NCI-H226 (cell line): Measurements from ENCODE around the gene TTC21A.
A peak's percentile ranks its signal among the peaks of the same experiment; 100 is the strongest.
"Not testable (repeated sequence)": the region's sequence is repeated elsewhere in the genome, so short reads cannot be mapped to it uniquely, and the experiment has no call there.

ENCODE experiments used
- DNase-seq: peaks from one replicate; pipeline ENCODE4 v3.0.0-alpha.2; 2015

Gene TTC21A, protein sequence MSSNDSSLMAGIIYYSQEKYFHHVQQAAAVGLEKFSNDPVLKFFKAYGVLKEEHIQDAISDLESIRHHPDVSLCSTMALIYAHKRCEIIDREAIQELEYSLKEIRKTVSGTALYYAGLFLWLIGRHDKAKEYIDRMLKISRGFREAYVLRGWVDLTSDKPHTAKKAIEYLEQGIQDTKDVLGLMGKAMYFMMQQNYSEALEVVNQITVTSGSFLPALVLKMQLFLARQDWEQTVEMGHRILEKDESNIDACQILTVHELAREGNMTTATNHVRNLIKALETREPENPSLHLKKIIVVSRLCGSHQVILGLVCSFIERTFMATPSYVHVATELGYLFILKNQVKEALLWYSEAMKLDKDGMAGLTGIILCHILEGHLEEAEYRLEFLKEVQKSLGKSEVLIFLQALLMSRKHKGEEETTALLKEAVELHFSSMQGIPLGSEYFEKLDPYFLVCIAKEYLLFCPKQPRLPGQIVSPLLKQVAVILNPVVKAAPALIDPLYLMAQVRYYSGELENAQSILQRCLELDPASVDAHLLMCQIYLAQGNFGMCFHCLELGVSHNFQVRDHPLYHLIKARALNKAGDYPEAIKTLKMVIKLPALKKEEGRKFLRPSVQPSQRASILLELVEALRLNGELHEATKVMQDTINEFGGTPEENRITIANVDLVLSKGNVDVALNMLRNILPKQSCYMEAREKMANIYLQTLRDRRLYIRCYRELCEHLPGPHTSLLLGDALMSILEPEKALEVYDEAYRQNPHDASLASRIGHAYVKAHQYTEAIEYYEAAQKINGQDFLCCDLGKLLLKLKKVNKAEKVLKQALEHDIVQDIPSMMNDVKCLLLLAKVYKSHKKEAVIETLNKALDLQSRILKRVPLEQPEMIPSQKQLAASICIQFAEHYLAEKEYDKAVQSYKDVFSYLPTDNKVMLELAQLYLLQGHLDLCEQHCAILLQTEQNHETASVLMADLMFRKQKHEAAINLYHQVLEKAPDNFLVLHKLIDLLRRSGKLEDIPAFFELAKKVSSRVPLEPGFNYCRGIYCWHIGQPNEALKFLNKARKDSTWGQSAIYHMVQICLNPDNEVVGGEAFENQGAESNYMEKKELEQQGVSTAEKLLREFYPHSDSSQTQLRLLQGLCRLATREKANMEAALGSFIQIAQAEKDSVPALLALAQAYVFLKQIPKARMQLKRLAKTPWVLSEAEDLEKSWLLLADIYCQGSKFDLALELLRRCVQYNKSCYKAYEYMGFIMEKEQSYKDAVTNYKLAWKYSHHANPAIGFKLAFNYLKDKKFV (N-terminal part only)

DNA sequence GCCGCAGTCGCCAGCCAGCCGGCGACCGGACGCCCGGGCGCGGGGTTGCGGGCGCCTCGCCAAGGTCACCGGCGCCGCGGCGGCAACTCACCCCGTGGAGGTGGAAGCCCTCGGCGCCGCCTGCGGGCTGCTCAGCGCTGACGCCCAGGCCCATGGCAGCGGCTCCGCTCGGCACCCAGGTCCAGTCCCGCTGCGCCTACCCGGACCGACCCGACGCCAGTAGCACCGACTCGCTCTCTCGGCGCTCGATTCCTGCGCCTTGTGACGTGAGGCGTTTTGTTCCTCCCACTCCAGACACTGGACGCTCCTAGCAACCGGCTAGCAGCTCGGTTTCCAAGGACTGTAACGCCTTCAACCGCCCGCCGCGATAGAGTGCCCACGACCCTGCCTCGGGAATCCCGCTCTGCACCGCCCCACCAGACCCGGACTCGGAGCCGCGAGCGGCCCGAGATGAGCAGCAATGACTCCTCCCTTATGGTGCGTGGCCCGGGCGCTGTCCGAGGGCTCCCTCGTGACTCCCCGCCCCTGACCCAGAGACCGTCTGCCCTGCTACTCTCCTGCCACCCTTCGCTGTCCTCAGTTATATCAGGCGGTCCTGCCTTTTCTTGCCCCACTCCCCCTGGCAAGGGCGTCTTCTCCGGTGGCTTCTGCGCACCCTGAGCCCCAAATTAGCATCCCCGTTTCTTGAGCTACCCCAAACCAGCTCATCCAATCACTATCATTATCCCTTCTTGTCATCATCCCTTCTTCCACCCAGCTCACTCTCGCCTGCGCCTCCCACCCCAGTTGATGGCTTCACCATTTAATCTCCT, at the start of gene TTC21A, which contains the start of gene GORASP1:
Gene TTC21A, plus strand, starts transcription at position 293 of the 812 bp plus-strand sequence. Its CDS starts 158 bp downstream, at position 451.
Gene GORASP1, minus strand, starts transcription at position 240 of the 812 bp plus-strand sequence. Its CDS starts 86 bp downstream, at position 154.
- DNase-seq: peak; percentile 87

DNA sequence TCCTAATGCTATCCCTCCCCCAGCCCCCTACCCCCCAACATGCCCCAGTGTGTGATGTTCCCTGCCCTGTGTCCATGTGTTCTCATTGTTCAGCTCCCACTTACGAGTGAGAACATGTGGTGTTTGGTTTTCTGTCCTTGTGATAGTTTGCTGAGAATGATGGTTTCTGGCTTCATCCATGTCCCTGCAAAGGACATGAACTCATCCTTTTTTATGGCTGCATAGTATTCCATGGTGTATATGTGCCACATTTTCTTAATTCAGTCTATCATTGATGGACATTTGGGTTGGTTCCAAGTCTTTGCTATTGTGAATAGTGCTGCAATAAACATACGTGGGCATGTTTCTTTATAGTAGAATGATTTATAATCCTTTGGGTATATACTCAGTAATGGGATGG, 46.3 kb upstream of the TTC21A start:
- DNase-seq: not testable (repeated sequence)

DNA sequence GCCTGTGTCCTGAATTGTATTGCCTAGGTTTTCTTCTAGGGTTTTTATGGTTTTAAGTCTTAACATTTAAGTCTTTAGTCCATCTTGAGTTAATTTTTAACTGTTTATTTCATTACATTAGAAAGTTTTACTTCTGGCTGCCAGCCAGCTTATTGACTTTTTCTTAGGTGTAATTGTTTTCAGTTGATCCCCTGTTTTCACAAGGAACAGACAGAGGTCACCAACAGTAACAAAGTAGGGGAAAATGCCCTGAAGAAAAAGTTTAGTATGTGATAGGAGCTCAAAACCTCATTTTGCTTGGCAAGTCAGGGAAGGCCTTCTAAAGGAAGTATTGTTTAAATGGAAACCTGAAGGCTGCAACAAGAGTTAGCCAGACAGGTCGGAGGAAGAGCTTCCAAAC, 45.3 kb upstream of the TTC21A start:
- DNase-seq: no peak

DNA sequence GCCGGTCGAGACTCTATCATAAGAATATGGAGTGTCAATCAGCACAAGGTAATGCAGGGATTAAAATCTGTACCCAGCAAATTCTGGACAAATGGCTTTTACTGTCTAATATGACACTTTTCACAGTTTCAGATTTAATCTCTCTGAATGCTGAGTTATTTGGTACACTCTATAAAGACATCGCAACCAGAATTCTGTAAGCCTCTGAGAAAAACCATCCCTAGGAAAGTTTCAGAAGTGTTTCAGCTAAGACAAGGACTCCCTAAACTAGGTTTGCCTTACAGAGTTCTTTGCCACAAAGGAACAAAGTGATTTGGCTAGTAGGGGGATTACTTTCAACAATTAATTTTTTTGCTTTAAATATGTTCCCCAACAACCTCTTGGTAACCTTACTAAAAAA, 44.3 kb upstream of the TTC21A start:
- DNase-seq: no peak

DNA sequence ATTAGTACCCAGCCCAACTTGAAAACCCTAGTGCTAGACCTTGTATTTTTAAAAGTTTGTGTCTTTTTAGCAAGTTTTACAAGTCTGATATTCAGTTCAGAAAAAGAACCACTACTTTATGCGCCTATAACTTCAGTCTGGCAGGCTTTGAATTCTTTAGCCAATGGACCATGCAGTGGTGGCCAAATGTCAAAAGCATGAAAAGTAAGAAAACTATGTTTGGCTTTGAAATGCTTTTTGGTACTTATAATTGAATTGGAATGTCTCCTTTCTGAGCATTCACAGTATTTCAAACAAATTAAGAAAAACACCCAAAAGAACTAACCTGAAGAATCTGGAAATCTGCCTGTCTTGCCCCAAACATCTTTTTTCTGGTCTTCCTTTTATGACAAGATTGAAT, 42.8 kb upstream of the TTC21A start:
- no peak for DNase-seq

DNA sequence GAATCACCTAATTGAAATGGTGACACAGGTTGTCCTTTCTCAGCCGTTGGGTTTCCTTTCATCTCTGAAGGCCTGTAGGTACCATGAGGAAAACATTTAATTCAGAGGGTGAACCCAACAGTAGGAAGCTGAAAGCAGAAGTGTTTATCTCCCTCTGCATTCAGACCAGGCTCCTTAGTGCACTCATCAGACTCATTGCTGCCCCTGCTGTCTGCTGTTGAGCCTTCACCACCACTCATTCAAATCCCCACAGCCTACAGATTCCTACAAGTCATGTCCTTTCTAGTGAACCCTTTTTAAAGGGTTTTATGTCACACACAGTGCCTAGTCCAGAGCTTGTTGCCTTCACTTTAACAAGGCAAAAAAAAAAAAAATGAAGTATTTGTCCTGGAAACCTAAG, 42.3 kb upstream of the TTC21A start:
- DNase-seq: peak; percentile 30

DNA sequence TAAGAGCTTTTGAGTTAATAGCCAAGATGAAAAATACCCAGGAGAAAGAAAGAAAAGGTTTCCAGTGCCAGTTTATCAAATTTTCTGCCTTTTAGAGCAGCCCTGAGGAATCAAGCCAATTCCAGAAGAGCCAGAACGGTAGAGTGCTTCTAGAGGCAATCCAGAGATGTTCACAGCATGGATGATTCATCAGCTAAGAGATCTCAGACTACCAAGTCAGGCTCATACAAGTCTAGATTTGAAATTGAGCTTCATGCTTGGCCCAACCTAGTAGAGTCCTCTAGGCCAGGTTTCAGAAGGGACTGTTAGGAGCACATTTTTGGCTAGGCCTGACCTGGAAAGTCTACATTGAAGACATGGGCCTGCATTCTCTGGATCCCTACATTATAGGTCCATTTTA, 40.2 kb upstream of the TTC21A start:
- no peak for DNase-seq

DNA sequence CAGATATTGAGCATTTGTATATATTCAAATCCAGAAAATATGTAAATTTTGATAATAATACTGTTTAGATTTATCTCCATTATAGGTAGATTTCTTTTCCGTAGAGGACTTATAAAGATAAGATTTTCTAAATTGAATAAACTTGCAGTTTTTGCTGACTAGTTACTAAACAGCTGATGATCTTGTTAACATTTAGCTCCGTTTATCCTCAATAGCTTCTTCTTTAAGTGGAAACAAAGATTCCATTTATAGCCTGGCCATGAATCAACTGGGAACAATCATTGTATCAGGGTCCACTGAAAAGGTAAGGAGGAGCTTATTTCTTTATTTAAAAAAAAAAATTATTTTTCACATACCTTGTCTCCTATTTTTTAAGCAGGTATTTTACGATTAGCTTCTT, 38.9 kb upstream of the TTC21A start:
- no peak for DNase-seq

DNA sequence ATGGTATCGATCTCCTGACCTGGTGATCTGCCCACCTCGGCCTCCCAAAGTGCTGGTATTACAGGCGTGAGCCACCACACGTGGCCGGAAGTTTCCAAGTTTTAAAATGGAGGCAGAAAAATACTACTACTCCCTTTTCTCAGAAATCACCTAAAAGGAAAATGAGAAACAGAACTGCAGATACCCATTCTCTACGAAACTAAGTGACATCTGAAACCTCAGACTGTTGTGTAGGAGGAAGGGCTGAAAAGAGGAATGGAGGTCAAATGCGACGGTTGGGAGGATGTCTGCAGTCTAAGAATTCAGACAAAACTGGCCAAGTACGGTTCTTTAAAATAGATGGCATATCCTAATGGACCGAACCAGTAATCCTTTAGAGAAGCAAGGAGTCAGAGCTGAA, 31.6 kb upstream of the TTC21A start:
- DNase-seq: no peak

DNA sequence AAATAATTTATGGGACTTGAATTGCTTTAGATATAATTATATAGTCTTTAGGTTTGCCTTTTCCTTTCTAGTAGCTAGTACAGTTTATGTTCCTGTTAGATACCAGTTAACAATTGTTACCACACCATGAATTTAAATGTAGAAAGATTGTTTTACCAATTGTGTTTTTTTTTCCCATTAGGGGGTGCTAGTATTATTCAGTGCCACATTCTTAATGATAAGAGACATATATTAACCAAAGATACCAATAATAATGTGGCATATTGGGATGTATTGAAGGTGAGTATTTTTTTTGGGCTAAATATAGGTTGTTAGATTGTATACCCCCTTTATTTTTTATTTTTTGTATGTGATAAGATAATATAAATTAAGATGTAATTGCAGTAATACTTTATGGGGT, 27.9 kb upstream of the TTC21A start:
- no peak for DNase-seq

DNA sequence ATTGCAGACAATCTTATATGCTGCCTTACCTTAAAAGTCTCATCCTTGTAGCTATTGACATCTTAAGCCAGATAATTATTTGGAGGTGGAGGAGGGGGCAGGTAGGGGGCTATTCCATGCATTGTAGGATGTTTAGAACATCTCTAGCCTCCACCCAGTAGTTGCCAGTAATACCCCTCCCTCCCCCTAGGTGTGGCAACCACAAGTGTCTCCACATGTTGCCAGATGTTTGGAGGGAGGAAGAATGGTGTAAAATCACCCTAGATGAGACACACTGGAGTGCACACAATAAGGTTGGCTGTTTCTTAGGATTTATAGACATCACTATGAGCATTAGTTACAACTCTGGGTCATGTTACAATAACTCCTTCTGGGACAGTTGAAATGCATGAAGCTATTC, 27.5 kb upstream of the TTC21A start:
- no peak for DNase-seq

DNA sequence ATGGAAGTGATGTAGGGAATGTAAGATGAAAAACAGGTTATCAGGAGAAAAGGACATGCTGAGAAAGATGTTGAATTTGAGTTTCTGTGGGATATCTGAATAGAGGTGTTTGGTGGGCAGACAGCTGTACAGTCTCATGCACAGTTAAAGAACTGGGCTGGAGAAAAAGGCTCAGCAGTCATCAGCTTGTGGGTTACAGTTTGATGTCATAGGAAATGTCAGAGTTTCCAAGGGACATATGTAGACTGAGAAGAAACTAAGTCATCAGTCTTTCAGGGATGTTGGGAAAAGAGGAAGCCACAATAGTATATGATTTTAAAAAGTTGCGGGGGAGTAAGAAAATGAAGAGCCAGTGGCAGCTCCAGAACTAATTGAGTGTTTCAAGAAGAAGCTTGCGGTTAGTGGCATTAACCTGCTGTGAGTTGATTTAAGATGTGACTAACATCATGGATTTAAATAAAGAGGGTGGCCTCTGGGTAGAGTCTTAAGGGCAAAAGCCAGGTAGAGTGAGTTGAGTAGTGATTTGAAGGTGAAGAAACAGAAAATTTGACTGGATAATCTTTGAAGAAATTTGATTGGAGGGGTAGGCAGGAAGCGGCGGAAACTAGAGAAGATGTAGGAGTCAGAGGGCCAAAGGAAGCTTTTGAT, 24.7 kb upstream of the TTC21A start:
- DNase-seq: no peak

DNA sequence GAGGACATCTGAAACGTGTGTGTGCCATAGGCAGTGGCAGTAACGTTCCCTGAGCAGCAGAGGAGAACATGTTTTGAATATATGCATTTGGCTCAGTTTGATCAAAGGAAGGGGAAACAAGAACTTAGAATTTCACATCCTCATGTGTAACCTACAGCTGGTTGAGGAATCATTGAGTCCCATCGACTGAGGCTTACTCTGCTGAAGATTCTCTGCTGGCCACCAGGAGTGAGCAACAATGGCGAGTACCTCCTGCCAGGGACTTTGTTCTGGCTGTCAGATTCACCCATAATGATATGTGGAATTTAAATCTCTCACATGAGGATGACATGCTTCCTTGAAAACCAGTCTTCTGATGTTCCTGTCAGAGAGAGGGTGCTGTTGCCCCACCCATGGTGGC, 21.3 kb upstream of the TTC21A start:
- no peak for DNase-seq

DNA sequence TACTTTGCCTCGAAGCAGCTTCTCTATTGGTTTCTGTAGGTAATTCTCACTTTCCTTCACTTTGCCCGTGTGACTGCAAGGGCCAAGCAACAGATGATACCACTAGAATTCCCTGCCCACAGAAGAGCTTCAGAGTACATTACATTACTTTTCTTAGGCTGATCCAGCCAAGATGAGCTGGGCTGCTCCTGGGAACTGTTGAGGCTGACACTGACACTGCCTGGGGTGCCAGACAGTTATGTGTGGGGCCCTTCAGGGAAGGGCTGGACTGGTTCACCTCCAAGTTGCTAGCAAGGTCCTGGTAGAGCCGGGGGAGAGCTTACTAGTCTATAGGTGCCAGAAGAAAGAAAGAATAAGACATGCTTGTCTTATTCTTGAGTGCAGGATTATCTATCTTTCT, 19.0 kb upstream of the TTC21A start:
- DNase-seq: no peak

DNA sequence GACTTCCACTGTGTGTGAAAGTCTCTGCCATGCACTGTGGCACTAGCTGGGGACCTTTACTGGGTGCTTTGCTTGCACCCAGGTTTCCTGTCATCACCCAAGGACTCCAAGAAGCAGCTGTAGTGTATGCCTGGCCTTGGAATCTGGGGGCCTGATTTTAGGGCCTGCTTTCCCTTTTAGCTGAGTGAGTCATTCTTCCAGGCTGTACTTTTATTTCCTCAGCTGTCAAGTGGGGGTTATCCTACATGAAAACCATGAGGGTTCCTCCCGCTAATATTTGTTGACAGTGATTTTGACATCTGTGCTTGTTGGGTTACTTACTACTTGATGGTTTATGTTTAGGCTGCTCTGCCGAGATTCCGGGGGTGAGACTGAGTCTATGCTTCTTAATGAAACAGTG, 18.6 kb upstream of the TTC21A start:
- DNase-seq: no peak

DNA sequence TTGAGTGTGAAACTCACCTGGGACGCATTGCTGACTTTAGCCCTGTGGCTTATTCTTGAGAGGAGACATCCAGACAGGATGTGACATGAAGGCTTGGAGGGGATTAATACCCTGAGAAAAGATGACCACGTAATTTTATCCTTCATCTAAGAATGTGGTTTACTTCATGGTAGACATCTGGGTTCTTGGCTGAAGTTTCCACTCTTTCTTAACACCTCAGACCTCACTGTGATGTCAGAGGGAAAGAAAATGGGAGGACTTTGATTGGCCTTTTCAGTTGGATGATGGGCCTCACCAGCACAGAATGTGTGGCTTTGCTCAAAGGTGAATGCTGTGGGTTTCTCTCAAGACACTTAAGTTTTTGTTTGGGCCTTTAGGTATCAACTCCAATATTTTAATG, 16.6 kb upstream of the TTC21A start:
- no peak for DNase-seq

DNA sequence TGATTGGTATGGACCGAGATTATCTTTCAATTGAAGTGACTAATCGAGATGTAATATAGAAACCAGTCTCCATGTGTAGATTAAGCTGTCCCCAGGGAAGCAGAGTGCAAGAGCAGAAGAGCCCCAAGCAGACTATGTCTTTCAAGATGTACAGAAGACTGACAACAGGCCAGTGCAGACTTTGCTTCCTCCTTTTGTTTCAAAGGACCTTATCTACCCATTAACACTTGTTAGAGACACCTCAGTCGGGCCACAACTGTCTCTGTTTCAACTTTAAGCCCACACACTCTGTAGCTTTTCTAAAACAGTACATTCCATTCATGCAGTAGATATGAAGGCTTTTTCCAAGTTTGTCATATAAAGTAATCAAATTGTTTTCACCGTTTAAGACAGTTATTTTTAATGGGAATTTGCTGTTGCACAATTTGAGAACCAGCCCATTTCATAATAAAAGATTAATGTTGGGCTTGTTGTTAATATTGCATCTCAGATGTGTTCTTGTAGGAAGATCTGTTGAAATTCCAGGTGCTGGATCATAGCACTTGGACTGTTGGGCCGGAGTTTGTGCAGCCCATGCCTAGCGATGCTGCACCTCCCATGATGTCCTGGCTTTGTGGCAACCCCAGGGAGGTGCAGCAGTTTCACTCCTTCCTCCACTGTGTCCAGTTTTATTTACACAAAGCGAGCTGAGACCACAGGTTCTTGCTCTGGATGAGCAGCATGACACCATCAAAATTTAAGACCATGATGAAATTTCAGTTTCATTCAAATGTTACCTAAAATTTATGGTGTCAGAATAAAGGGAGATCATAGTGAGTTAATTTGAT, 12.4 kb upstream of the TTC21A start:
- no peak for DNase-seq

DNA sequence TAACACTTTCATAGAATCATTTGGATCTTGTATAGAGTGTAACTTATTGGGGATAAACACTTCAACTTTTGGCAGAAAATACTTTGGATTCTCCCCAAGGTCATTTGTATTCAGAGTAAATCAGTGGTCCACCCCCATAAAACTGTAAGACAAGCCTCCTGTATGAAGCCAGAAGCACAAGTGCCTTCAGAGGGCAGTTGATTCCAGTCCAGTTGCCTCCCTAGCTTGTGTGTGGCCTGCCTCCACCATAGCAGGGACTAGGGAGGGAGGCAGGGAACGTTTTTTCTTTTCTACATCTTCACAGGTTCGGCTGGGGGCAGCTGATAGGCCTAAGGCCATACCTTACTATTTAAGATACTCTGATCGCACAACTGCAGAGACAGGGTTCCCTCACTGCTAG, 11.7 kb upstream of the TTC21A start:
- DNase-seq: no peak

DNA sequence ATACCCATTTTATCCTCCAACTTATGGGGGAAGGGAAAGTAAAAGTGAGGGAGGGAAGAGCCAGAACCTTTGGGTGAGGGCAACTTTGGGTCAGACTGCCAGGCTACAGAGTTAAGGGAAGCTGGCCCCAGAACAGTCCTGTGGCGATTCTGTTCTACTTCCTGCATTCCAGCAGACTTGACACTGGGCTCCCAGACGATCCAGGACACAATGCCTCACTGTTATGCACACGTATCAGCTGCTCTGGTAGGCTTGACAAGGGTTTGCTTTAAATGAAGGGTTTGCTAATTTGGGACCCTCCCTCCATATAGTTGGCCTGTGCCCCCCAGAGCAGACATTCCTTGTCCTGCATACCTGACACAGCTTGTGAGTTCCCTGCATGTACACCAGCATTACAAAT, 10.7 kb upstream of the TTC21A start:
- no peak for DNase-seq

DNA sequence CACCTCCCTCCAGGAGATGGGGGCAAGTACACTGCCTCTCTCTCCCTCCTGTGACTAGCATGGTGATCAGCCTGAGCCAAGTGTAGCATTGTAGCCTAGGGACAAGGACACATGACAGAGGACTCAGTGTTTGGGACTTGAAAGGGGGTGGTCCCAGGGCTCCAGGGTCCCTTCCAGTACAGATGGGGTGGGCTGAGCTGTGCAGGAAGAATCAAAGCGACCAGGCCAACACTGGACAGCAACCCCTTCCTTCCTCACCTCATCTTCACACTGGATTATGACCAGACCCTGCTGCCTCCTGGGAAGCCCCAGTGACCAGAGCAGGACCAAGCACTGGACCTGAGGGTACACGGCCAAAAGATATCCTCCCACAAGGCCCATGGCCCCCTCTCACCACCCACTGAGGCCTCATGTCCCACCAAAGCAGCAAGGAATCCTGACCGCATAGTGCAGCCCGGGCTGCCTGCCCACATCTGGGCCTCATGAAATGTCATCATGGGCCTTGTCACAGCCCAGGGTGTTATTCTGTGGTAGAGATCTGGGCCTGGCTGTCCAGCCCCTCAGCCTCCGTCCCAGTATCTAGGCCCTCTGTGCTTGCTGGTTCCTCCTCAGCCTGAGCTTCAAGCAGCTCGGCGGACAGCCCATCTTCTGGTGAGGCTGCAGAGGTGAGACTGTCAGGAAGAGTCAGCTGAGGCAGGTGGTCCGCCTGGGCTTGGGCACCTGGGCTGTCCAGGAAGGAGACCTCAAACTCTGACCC, 9.6 kb upstream of the TTC21A start:
- no peak for DNase-seq
